Embryonic facial prominence (tissue), 1 donor: ENCODE measurements around the gene NBPF1.
A peak's percentile ranks its signal among the peaks of the same experiment; 100 is the strongest.
"Not testable (repeated sequence)": the region's sequence is repeated elsewhere in the genome, so short reads cannot be mapped to it uniquely, and the experiment has no call there.

Experiments used
- DNase-seq: peaks from one replicate; pipeline ENCODE4 v3.0.0-alpha.2; 2016; ENCODE audit errors: extremely low spot score

NBPF1 gene

DNA sequence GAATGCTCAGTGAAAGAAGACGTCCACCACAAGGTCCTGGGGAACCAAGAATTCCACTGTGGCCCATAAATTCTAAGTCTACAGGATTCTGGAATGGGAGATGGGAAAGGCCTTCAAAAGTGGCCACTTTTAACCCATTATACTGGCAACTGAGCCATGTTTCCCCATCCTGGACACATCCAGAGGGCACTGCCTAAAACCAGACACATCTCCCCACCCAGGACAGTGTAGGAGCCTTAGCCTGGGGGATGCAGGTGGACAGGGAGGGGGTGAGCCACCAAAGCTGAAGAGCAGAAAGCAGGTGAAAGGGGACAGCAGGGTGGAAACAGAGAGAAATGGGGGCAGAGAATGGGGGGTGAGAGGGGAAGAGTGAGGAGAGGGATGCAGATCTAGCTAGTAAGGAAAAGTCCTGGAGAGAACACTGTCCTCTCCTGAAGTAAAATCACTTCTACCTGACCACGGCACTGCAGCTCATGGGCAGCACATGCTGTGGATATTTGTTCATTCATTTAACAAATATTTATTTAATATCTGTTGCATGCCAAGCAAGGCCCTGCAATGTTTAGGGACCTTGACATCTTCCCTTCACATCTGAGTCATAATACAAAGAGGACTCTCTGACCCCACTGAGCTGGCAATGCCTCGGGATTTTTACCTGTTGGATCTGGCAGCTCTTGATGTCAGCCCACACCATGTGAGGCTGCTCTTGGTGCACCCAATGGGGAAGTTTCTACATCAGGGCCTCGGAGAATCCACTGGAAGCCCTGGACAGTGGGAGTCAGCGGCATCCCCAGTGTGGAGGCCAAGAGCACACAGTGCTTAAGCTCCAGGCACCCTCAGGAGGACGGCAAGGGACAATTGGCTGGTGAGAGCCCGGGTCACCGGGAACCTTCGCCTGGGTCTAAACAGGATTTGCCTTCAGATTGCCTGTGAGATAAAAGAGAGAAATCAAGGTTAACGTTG lies 5.2 kb downstream of the NBPF1 start:
- not testable (repeated sequence) for DNase-seq

GRCh38 chr1:16607433-16607851 lies 5.9 kb downstream of the NBPF1 start:
- no peak for DNase-seq

DNA sequence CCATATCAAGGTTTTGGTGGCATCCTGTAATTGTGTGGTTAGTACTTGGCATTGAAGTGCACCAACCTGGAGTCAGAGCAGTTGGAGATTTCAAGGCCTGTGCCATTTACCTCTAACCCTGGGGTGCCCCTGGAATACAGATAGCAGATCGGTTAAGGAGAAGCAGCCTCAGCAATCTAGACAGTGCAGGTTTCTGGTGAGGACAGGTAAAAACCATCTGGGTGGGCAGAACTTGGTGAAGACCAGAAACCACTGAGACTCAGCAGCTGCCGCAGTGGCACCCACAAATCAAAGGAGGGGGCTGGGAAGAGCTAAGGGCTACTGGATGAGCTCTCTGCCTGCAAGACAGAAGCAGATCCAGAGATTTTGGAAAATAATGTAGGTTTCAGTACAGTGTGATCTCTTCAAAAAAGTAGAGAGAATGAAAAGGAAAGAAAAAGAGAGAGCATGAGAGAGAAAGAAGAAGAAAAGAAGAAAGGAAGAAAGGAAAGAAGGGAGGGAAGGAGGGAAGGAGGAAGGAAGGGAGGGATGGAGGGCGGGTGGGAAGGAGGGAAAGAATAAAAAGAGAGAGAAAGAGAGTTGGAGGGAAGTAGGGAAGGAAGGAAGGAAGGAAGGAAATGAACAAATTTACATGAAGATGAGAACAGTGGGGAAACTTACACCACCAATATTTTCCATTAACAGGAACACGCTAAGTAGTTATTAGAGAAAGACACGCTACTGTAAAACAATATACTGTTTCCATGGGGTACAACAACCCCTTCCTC lies 6.5 kb downstream of the NBPF1 start:
- not testable (repeated sequence) for DNase-seq

GRCh38 chr1:16605532-16606505 lies 7.5 kb downstream of the NBPF1 start:
- no peak for DNase-seq

- no peak for DNase-seq
These were observed 8.2 kb downstream of the NBPF1 start for GRCh38 chr1:16605213-16605525.

DNA sequence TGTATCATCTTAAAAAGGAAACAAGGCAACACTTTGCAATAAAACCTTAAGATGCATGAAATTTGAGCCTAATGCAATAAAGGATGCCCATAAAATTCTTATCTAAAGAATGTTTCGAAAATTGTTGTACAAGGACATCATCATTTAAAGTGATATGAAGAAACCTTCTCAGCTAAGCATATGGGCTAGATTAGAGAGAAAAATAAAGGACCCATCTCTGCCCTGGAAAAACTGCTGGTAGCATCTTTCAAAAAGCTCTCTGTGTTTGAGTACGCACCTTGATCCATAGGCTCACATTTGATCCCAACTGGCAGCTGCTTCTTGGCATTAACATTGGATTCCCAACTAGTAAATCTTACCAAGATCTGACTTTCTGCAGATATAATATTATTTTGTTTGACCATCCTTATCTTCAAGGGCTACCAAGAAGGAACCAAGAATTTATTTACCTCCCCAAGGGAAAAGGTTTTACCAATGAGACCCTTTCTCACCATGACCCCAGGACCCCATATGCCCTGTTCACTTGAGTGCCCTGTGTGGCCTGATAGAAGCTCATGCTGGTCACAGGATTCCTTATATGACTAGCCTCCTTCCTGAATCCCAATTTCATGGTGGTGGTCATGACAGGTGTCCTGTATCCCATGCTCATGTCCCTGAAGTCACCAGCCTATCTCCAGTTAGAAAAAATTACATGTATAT lies 8.7 kb downstream of the NBPF1 start:
- not testable (repeated sequence) for DNase-seq

DNA sequence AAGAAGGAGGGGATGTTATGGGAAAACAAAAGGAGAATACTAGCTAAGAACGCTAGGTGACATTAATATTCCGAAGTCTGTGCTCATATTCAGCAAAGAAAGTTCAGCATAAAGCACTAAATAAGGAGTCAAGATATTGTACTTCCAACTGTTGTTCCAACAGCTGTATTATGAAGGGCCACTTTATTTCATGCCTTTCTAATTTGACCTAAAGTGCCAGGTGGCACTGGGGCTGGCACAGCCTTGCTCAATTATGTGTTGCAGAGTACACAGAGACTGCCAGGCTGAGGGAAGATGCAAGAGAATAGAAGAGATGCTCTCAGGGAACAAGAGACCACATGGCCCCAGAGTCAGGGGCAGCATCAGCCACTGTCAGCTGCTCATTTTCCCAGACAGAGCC lies 9.7 kb downstream of the NBPF1 start:
- not testable (repeated sequence) for DNase-seq

DNA sequence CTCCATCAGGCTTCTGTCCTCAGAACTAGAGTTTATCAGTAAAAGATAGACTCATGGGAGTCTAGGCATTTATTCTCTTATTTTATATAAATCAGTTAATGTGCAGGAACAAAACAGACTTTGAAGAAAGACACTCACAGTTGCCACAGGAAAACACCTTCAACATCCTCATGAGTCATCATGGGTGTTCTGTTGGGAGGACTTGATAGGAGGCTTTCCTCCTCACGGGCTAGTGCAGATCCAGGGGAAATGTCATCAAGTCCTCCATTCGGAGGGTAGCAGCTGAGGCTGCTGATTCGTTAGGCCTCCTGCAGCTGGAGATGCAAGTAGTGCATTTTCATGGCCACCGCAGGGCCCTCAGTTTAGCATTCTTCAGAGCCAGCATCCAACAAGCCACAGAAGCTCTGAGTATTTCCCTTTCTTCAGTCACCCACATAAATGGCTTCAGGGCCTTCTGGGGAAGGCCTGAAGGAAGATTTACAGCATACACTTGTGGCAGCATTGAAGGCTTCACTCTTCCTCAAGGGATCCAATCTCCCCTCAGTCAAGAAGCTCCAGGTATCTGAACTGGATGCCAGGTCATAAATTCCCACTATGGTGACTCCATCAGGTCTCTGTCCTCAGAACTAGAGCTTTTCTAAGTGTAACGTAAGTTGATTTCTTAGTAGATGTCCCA lies 10.9 kb downstream of the NBPF1 start:
- DNase-seq, result not testable (repeated sequence)

- DNase-seq, result peak; percentile 3
These were observed 12.2 kb downstream of the NBPF1 start for GRCh38 chr1:16600855-16601786.

DNA sequence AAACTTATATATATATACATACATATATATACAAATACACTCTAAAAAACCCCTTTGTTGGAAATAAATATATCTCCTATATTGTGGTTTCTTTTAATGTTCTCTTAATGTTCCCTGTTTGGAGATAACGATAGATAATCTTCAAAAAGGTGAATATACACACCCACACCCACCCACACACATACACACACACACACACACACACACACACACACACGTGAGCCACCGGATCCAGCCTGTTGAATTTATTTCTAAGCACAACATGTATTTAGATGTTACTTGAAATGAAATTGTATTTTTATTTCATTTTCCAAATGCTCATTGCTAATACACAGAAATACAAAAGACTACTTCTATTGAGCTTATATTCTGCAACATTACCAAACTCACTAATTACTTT lies 14.0 kb downstream of the NBPF1 start:
- not testable (repeated sequence) for DNase-seq

DNA sequence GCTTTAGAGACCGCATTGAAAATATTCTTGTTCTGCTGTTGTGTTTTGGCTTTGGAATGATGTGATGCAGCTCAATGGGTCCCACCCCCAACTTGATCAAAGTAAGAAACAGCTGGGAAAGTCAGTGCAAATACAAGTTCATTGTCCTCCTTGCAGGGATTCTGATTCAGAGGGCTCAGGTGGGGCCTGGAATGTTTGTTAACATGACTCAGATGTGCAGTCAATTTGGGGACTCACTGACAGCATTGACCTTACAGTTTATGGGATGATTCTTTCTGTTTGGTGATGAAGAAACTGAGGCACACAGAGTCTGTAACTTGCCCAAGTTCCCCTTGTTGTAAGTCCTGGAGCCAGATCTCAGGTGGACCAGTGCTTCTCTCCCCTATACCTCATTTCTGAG lies 18.1 kb downstream of the NBPF1 start:
- not testable (repeated sequence) for DNase-seq

DNA sequence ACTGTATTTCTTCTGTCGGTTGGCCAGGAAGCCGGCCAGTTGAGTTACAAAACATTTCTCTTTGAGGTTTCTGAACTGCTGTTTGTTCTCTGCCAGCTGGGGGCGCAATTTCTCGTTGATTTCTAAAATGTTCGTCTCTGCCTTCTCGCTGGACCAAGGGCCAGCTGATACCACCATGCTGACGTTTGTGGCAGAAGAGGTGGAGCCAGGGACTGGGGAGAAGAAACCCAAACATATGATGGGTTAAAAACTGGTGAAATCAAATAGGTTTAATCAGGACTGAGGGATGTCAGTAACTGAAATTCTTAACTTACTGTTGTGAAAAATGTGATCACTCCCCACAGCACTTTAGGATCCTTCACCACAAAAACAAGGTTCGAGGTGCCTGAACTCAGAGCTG lies 21.5 kb downstream of the NBPF1 start:
- DNase-seq, result not testable (repeated sequence)

DNA sequence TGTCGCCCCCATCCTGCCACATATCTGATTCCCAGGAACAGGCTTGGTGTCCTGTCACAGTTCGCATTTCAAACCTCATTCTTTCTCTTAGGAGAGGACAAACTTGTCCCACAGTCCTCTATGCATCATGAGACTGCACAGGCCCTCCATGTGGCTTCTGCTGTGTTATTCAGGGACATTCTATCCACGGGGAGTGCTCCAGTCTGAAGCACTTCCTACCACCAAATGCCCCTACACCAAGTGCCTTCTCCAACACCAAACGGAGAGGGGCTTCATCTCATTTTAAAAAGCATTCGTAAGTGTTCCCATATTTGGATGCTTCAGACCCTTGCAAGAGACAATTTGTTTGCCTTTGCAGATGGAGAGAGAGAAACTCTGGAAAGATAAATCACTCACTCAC lies 25.3 kb downstream of the NBPF1 start:
- not testable (repeated sequence) for DNase-seq

DNA sequence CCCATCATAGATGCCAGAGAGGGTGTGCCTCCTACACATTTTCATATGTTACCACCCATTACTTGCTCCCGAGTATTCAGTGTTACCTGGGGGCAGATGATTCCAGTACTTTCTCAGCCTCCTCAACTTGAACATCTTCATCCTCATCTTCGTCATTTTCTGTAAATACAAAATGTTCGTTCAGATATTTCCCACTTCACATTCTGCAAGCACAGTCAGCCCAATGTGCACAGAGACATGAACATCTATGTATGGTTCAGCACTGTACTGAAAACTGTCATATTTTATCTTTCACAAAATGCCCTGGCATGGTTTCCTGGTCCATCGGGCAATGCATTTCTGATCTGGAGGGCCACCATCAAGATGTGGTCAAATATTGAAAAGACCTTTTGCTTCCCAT lies 25.7 kb downstream of the NBPF1 start:
- not testable (repeated sequence) for DNase-seq

GRCh38 chr1:16565324-16565723 lies 48.0 kb downstream of the NBPF1 start:
- not testable (repeated sequence) for DNase-seq

DNA sequence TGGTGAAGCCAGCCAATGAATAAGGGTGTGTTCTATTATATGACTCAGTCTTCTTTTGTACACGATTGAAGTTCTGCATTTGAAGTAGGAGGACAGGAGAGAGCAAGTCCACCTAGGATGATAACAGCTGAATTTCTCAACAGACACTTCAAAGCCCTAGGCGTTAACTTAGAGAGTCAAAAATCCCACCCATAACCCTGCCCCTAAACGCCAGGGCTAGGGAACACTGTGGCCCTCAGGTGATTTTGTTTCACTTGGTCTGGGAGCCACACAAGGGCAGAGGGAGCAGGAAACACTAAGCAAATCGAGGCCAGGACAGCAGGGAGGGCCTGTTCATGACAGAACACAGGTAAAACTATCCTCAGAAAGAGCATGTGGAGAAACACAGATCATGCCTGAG lies 52.3 kb downstream of the NBPF1 start:
- DNase-seq, result not testable (repeated sequence)

- not testable (repeated sequence) for DNase-seq
These were observed 52.9 kb downstream of the NBPF1 start for GRCh38 chr1:16560498-16560897.

DNA sequence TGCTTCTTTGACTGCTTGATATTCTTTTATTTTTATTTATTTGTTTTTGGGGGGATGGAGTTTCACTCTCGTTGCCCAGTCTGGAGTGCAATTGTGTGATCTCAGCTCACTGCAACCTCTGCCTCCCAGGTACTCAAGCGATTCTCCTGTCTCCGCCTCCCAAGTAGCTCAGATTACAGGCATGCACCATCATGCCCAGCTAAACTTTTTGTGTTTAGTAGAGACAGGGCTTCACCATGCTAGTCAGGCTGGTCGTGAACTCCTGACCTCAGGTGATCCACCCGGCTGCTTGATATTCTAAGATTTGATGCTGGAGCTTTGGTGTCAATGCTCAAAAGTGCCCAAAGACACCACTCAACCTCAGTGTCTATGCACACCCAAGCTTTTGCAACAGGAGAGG lies 53.7 kb downstream of the NBPF1 start:
- not testable (repeated sequence) for DNase-seq

DNA sequence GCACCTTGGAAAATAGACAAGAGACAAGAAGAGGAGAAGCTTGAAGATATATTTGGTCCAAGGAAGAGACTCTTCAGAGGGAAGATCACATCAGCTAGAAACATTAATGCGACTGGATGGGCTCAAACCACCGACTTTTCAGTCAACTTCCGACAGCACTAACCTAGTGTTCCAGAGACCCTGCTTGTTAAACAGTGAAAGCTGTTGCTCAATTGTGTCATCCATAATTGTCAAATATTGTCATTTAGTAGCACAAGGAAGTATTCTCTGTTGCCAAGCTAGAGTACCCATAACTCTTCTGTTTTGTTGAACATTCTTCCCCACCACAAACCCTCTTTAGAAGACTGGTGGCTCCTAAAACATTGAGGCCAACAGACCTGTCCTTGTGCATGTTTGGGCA lies 56.3 kb downstream of the NBPF1 start:
- not testable (repeated sequence) for DNase-seq
